Measurements from ENCODE around the gene MRPL58.
"Not testable (repeated sequence)": the region's sequence is repeated elsewhere in the genome, so short reads cannot be mapped to it uniquely, and the experiment has no call there.

MRPL58 gene

GRCh38 chr17:75013092-75013559 is 656 bp downstream of the MRPL58 start:
- no peak for DNase-seq (ENCODE audit: low read depth, low spot score)

- no peak for DNase-seq (ENCODE audit: low read depth, low spot score)
These were observed 6.7 kb downstream of the MRPL58 start for GRCh38 chr17:75019146-75019545.

GRCh38 chr17:75019710-75020109 is 7.2 kb downstream of the MRPL58 start:
- no peak for DNase-seq (ENCODE audit: low read depth, low spot score)

- no peak for DNase-seq (ENCODE audit: low read depth, low spot score)
These were observed 8.1 kb downstream of the MRPL58 start for GRCh38 chr17:75020331-75021110.

GRCh38 chr17:75024686-75025397 is 12.4 kb downstream of the MRPL58 start:
- DNase-seq (ENCODE audit: low read depth, low spot score) = no peak

GRCh38 chr17:75025398-75025734 is 12.9 kb downstream of the MRPL58 start:
- DNase-seq (ENCODE audit: low read depth, low spot score) = not testable (repeated sequence)

- DNase-seq (ENCODE audit: low read depth, low spot score) = not testable (repeated sequence)
These were observed 14.2 kb downstream of the MRPL58 start for GRCh38 chr17:75026650-75027049.

GRCh38 chr17:75030161-75030560 is 17.7 kb downstream of the MRPL58 start:
- no peak for DNase-seq (ENCODE audit: low read depth, low spot score)

GRCh38 chr17:75031972-75032719 is 19.7 kb downstream of the MRPL58 start:
- no peak for DNase-seq (ENCODE audit: low read depth, low spot score)

GRCh38 chr17:75032720-75033280 is 20.3 kb downstream of the MRPL58 start:
- DNase-seq (ENCODE audit: low read depth, low spot score) = no peak

GRCh38 chr17:75033346-75034235 is 21.1 kb downstream of the MRPL58 start:
- peak; percentile 68 for DNase-seq (ENCODE audit: low read depth, low spot score)

GRCh38 chr17:75034236-75034908 is 21.9 kb downstream of the MRPL58 start:
- DNase-seq (ENCODE audit: low read depth, low spot score) = no peak

GRCh38 chr17:75036643-75037268 is 24.3 kb downstream of the MRPL58 start:
- DNase-seq (ENCODE audit: low read depth, low spot score) = no peak

- no peak for DNase-seq (ENCODE audit: low read depth, low spot score)
These were observed 26.8 kb downstream of the MRPL58 start for GRCh38 chr17:75039238-75039637.

- DNase-seq (ENCODE audit: low read depth, low spot score) = no peak
These were observed 29.3 kb downstream of the MRPL58 start for GRCh38 chr17:75041656-75042280.

- not testable (repeated sequence) for DNase-seq (ENCODE audit: low read depth, low spot score)
These were observed 31.3 kb downstream of the MRPL58 start for GRCh38 chr17:75043789-75044188.

GRCh38 chr17:75044716-75045115 is 32.2 kb downstream of the MRPL58 start:
- DNase-seq (ENCODE audit: low read depth, low spot score) = no peak

GRCh38 chr17:75045946-75046406 is 33.5 kb downstream of the MRPL58 start:
- DNase-seq (ENCODE audit: low read depth, low spot score) = not testable (repeated sequence)

Data from iPS DF 19.7 (cell line).